Stimulated activated CD8-positive, alpha-beta memory T cell treated with anti-CD3 and anti-CD28 coated beads, Interleukin-2, amount 100 ng/mL, for 48 hours (primary cell): ENCODE data around the gene IRF6.

ENCODE experiments used
- DNase-seq, 2 donors: peaks; one replicate each; pipeline ENCODE4 v3.0.0-alpha.2; 2020; ENCODE audit warnings: low read depth in 2 of 2

IRF6 gene

DNA sequence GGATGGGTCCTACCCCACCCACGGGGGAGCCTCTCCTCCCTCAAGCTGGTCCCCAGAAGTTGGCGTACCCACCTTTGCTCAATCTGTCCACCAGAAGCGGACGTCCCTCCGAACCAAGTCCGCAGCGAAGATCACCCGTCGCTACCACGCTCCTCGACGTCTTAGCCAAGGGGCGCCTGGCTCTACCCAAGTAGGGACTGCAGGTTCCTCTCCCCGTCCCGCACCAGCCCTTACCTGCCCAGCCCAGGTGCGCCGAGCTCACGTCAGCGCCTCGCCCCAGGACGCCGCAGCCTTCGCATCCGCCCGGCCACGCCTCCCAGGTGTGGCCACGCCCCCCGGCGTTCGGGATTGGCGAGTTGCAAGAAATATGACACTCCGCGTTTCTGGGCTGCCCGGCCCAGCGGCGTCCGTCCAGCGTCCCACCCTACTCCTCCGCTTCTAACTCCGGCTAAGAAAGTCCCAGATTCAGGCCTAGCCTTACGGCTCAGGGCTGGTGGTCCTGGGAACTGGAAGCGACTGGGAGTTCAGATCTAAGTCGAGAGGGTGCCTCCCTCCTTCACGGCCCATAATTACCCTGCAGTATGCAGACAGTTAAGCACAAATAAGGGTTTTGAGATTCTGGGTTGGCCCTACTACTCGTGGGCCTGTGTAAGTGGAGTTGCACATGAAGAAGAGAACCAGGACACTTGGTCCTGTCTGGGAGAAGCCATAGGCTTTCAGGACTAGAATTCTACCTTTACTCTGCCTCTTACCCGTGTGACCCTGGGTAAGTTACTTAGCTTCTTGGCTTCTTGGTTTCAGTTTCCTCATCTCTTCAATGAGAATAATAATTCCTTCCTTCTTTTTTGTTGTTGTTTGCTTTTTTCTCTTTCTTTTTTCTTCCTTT, at the start of gene IRF6:
IRF6 (minus strand) TSS at position 268 of the 886 bp plus-strand sequence. CDS start 4,729 bp downstream, outside the sequence.
- peak; percentile 61 for DNase-seq

DNA sequence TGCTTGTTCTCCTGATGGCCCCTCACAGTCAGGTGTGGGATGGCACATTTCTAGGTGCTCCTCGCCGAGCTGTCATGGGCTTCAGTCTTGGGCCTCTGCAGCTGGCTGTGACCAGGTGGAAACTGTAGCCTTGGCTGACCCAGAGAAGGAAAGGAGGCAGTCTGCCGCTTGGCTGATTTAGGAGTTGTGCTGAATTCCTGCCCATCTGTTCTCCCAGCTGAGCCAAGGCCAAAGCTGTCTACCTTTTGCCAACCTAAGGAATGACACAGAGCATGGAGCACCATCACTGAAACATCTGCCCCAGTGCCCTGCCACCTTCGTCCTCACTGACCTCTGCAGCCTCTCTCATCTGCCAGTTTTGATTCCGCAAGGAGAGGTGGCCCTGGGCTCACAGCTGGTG, 49.7 kb upstream of the IRF6 start:
- DNase-seq: no peak

DNA sequence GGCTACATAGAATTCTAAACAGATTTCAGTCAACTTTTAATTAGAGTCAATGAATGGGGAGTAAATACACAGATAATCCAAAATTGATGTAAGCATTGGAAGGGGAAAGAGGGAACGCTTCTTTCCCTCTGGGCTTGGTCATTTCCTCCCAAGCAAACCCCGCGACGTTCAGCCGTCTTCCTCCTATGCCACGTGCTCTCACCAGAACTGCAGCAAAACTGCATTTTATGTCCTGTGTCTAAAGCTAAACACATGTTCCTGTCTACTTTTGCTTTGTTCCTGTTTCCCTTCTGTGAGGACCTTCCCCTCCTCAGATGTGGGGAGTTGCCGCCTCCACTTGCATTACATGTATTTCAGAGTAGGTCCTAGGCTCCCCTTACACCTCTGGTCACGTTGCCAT, 49.1 kb upstream of the IRF6 start:
- no peak for DNase-seq

DNA sequence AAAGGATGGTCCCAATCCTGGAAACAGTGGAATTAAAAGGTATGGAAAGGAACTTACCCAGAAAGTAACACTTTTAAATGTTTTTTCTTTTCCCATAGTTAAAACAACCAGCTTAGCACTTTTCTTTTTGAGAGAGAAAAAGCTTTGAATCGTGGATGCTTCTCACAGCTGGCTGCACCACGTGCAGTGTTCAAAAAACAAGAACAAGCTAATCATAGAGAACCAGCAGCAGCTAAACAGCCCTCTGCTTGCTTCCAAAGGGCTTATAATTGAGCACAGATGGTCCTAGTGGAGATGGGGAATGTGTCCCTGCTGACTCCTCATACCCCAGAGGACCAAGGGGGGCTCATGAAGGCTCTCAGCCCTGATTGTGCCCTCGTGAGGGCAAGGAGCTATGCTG, 48.3 kb upstream of the IRF6 start:
- no peak for DNase-seq

DNA sequence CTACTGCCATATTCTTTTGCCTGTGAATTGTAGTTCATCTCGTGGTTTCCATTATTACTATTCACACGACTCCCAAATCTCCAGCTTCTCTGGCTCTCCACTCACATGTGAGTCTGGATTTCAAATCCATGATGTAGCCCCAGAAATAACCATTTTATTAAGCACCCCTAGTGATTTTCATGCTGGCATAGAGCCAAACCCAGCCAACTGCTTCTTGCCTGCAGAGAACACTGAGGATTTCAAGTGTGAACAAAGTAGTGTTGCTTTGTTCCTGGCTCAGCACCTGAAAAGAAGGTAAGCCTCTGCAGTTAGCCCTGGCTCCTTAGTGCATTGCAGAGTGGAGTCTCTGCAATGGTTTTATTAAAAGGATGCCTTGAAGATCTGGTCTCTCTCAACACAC, 47.7 kb upstream of the IRF6 start:
- no peak for DNase-seq

DNA sequence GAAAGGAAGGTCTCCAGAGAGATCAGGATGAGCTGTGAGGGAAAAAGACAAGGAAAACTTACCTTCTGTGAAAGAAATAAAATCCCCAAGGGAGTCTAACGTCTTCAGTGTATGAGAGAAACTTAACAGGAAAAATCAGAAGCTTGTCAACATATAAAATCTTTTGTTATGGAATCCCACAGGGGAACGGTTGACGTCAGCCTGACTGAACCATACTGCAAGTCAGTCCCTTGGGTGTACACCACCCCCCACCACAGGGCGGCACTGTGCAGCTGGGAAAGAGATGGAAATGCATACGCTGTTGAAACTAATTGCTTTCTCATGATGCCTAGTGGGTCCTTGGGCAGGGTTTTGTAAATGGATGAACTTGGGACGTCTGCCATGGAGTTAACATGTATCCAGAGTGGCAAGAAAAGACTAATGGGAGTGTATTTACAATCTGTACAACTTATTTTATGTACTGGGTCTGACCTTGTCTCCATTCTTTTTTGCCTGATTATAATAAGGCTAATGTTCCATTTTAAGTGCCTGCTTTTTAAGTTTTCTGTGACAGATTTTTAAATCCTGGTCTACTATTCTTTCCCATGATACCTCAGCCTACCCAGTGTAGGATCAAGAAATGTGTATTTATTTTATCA, 44.5 kb upstream of the IRF6 start:
- peak; percentile 15 to 17 for DNase-seq

DNA sequence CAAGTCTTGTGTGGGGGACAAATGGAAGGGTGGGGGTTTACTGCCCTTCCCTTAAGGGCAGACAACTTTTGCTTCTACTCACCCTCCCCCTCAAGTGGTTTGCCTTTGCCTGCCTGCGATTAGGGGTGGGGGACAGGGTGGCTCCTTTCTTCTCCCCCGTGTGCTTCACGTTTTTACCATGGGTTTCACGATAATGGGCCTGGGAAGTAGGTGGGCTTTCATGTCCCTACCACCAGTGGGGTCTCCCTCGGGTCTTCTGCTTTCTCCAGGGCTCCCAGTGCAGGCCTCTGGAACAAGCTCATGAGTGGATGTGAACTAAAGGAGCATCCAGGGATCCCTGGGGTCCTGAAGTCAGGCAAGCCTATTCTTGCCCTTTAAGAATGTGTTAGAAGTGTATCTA, 43.4 kb upstream of the IRF6 start:
- no peak for DNase-seq

DNA sequence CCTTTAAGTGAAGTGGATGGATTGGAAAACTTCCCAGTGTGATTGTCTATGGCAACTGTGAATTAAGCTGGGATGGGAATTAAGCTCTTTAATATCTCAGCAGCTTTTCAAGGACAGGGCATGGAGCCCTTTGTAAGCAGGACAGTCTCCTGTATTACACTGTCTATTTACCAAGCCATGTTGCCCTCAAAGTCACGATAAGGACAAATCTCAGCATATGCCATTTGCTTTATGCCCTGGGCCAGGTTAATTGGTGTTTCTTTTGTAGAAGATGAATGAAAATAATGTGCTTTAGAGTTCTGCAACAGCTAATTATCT, 39.4 kb upstream of the IRF6 start:
- DNase-seq: no peak

DNA sequence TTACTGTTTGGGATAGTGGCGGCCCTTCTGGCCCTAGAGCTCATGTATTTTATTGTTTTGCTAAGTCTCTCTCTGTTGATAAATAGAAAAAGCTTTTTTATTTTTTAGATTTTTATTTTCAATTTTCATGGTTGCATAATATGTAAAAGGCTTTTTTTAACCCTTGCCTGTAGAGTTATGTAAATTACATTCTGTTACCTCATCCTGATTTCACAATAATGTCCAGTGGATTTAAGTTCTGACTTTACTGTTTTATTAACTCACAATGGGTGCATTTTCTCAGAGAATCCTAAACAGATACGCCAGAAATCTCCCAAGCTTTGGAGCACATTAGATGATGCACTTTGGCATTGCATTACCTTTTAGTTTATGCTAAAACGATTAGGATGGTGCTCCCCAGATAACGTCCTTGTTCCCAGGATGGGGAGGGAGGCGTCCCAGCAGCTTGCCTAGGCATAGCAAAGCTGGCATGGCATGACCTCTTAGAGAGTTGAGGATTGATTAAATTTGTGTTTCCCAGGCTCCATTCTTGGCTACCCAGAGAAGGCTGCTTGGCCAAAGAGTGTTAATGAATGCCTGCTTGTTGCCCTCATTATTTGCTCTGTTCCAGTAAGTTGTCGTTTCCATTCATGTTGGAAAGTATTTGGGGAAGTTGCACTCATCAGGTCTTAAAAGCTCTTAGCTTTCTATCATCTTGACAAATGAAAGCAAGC, 38.9 kb upstream of the IRF6 start:
- no peak for DNase-seq

DNA sequence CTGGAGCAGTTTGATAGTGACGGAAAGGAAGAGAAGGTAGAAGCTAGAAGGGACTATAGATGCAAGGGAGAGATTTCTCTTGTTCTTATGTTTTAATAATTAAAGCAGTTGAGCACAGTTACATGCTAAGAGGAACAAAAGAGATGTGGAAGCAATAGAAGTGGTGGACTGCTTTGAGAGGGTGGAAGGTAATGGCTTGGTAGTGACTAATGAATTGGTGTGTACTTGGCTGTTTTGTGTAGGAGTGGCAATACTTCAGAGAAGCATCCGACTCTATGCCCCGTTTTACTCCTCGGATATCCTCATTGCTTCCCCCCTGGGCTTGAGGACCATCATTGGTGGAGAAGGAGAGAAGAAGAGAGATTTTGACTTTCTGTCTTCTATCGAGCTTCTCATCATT, 34.7 kb upstream of the IRF6 start:
- DNase-seq: no peak

DNA sequence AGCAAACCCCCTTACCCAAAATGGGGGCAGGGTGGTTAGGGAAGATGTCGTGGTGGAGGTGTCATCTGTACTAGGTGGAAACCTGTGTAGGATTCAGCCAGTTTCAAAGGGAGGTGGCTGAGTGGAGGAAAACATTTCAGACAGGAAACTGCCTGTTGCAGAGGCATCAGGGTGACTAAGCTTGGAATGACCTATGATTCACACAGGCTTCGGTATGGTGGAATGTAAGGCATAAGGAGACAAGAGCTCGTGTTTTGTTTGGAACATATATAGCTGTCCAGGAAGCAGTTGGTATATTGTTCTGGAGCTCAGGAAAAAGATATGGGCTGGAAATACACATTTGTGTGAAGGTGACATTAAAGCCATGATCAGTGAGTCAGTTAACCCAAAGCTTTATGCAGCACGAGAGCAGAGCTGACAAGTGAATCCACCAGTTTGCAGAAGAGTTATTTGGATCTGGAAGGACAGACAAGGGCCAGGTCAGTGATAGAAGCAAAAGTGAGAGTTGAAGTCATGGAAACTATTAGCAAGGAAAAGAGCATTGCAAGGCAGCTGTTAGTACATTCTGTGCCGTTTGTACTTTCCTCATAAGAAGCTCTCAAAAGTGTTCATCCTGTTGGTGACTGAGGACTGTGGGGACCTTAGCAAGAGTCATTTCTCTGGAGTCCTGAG, 34.1 kb upstream of the IRF6 start:
- DNase-seq: no peak

DNA sequence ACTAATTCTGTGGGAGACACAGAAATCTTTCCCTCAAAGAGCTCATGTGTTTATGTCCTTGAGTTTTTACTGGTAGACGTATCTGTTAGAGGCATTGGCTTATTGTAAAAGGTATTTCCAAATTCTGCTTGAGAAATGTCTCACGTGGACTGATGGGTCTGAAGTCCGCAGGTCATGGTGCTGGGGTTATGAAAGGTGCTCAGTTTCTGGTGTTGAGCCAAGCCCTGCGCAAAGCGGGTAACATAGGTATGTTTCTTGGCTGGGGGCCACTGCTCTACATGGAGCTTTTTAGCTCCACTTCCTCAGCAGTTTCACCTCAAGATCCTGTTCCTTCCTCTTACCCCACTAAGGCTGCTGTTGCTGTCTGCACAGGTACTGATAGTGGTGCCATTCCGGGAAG, 32.6 kb upstream of the IRF6 start:
- DNase-seq: no peak

DNA sequence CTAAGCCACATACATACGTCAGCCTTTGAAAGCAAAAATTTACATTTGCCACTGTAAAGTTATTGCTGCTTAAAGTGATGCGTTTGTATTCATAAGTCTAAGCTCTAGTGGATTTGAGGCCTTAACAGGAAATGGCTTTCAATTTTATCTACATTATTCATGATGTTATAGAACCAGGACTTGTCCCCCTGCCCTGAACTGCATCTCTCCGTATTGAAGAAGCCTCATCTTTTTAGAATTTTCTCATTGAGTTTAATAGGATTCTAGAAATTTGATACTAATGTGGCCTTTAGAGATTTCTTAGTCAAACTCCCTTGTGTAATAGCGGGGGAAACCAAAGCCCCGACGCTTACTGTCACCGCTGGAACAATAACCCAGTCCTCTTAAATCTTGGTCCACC, 31.7 kb upstream of the IRF6 start:
- DNase-seq: no peak

DNA sequence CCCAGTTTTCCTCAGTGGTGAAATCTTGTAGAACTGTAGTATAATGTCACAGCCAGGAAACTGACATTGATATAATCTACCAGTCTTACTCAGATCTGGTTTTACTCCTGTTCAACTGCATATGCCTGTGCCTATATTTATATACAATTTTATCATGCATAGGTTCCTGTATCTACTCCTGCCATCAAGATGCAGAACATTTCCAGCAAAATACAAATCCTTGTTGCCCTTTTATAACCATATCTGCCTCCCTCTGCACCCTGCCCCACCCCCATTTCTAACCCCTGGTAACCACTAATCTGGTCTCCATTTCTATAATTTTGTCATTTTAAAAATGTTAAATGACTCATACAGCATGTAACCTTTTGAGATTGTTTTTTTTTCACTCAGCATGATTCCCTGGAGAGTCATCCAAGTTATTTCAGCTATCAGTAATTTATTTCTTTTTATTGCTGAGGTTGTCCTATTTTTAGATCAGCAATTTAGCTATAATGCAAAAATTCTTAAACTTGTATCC, 29.9 kb upstream of the IRF6 start:
- peak in 1 of 2 donors; percentile 21 for DNase-seq

DNA sequence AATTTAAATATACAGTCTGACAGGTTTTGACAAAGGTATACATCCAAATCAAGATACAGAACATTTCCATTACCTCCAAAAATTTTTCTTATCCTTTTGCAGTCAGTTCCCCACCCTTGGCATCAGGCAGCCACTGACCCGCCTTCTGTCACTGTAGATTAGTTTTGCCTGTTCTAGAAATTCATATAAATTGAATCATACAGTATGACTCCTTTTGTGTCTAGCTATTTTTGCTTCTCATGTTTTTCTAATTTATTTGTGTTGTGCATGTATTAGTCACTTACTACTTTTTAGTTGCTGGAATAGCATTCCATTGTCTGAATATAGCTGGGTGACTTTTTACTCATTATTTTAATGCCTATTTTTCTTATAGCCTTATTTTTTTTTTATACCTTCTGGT, 25.7 kb upstream of the IRF6 start:
- no peak for DNase-seq

DNA sequence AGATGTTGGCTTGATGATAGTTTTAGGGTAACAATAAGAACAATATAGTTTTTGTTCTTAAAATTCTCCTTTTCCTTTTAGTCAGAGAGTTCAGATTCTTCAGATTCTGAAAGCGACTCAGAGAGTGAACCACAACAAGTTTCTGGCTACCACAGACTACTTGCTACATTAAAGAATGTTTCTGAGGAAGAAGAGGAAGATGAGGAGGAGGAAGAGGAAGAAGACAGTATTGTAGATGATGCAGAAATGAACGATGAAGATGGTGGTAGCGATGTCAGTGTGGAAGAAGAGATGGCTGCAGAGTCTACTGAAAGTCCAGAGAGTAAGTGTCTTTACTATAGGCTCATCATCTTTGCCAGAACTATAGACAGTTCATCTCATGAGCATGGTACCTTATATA, 24.8 kb upstream of the IRF6 start:
- no peak for DNase-seq

DNA sequence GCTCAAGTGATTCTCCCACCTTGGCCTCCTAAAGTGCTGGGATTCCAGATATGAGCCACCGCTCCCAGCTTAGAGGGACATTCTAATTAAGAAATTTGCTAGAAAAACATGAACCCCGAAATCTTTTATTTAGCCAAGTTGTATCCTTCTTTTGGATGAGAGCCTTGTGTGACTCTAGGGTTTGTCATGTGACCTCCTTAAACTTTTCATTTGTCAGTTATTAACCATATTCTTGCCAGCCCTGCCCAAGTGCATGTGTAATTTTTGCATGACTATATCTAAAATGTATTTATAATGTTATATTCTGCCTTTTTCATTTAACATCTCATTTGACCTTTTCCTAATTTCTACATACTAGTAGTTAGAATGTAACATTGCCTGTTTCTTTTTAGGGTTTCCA, 23.8 kb upstream of the IRF6 start:
- DNase-seq: no peak

DNA sequence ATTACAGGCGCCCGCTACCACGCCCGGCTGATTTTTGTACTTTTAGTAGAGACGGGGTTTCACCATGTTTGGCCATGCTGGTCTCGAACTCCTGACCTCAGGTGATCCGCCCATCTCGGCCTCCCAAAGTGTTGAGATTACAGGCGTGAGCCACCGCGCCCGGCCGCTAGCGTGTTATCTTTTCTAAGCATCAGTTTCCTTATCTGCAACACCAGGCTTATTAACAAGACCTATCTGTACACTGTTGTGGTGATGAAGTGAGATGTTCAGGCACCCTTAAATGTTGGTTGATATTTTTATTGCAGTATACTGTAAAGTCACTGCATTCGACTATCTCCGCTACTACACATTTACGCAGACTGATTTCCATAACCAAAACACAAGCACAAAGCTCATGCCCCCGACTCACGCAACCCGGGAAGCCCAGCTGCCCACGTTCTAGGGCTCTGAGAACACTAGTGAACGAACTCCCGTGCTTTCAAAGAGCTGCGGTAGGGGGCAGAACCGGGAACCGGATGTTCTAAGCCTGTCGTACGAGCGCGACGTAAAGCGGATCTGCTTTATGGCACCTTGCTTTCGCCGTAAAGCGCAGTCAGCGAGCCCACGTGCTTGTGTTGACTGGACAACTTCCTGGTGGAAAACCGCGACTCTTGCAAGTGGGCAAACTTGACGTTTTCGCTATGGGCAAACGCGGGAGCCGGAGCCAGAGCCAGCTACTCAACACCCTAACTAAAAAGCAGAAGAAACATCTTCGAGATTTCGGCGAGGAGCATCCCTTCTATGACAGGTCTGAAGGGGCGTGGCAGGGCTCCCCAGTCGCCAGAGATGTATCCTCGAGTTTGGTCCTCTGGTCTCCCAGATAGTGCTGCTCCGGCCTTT, 21.7 kb upstream of the IRF6 start, which contains the start of gene UTP25:
UTP25 (plus strand) TSS at position 589 of the 879 bp plus-strand sequence; CDS start at position 681, 92 bp downstream.
- peak; percentile 77 to 90 for DNase-seq

DNA sequence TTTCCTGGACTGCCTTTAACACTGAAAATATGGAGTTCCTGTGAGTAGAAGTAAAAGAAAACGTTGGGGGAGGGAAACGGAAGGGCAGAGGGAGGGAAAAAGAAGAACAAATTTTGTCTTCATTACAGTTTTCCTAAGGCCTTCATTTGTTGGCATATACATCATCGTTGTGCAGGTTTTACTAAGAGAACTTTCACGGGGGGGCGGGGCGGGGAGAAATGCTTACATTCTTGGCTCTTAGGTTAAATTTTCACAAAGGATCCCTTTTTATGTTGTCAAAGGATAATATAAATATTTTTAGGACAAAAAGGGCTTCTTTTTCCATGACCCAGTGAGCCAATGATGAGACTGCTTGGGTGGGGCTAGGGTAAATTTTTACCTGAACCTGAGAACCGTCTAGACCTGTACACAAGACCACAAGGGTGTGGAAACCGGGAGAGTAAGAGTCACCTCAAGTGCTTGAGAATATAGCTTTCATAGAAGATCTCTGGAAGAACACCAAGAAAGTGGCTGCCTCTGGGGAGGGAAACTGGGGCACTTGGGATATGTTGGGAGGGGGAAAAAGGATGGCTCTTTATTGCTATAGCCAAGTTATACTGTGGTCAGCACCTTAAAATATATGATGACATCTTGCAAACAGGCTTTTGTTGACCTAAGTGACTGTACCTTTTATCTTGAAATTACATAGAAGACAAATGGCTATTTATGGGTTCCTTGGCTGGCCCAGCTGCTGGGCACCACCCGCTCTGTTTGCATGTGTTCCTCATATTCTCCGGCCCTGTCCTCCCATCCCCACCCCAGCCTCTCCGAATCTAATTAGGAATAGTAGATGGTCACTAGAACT, 19.9 kb upstream of the IRF6 start:
- DNase-seq: no peak
